Measurements from ENCODE around the gene NPY2R.

- TF ChIP-seq, protein P1, sequence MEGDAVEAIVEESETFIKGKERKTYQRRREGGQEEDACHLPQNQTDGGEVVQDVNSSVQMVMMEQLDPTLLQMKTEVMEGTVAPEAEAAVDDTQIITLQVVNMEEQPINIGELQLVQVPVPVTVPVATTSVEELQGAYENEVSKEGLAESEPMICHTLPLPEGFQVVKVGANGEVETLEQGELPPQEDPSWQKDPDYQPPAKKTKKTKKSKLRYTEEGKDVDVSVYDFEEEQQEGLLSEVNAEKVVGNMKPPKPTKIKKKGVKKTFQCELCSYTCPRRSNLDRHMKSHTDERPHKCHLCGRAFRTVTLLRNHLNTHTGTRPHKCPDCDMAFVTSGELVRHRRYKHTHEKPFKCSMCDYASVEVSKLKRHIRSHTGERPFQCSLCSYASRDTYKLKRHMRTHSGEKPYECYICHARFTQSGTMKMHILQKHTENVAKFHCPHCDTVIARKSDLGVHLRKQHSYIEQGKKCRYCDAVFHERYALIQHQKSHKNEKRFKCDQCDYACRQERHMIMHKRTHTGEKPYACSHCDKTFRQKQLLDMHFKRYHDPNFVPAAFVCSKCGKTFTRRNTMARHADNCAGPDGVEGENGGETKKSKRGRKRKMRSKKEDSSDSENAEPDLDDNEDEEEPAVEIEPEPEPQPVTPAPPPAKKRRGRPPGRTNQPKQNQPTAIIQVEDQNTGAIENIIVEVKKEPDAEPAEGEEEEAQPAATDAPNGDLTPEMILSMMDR (IDR thresholded peaks at IDR 0.05) = no peak
- TF ChIP-seq SIN3A (IDR thresholded peaks at IDR 0.05; ENCODE audit: borderline replicate concordance, insufficient read depth, low read depth, low read length) (no peak), POLR2AphosphoS5 (IDR thresholded peaks at IDR 0.05; ENCODE audit: low read depth, low read length) (no peak)
Observed at GRCh38 chr4:155241225-155241624, 32.8 kb downstream of the NPY2R start.

Measured in Panc1 (cell line).